Epidermal melanocyte (primary cell): ENCODE results near the gene COG2.
A peak's percentile ranks its signal among the peaks of the same experiment; 100 is the strongest.
"Not testable (repeated sequence)": the region's sequence is repeated elsewhere in the genome, so short reads cannot be mapped to it uniquely, and the experiment has no call there.

Source experiments
- DNase-seq: peaks from one replicate; pipeline ENCODE4 v3.0.0; 2011; ENCODE audit warnings: low spot score; ENCODE audit not compliant: insufficient read length

Gene COG2

DNA sequence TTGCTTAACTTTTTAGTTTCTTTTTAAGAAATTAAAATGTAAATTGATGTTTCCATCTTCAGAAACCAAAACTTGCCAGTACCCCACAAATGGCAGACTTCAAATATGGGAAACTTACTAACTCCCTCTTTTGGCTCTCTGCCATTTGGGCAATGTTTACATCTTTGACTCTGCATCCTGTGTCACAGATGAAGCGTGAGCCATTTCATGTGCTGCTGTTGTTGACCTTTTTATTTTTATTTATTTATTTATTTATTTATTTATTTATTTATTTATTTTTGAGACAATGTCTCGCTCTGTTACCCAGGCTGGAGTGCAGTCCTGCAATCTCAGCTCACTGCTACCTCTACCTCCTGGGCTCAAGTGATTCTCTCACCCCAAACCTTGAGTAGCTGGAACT lies 16.0 kb upstream of the COG2 start:
- no peak for DNase-seq

DNA sequence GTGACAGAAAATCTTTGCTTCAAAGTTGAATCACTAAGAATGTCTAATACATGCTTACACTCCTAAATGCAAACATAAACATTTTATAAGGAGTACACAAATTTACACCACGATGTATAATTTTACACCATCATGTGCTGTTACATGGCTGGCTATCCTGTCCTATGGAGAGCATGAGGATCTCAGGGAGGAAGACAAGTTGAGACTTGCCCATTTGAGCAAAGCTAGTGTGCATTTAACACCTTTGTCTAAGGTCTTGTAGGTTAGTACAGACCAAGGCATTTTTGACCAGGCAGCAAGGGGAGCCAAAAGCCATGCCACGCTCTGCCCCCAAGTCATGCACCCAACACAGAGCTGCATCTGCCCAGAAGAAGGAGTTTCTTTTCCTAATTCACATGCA lies 14.5 kb upstream of the COG2 start:
- DNase-seq, result no peak

DNA sequence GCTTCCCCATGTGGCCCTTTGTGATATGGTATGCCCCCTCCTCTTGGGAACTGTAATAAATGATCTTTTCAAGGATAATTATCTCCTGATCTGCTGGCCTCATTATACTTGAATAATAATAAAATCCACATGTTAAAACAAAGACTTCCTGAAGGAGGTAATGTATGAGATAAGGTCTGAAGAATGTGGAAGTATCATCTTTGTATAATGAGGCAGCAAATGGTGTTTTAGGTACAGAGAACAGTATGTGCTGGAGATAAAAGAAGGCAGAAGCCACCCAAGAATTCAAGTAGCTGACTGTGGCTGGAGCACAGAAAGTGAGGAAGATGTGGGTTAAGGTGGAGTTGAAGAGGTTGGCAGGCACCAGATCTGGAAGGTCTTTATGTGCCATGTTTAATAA lies 12.8 kb upstream of the COG2 start:
- DNase-seq, result no peak

DNA sequence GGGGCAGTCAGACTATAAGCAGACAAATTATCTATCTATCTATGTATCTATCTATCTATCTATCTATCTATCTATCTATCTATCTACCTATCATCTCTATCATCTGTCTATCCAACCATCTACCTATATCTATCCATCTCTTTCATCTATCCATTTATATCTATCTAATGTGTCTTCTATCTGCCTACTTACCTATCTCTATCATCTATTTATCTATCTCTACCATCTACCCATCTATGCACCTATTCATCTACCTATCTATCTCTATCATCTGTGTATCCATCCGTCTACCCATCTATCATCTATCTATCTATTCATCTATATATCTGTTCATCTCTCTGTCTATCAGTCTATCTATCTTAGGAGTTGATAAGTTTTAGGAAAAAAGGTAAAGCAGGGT lies 10.8 kb upstream of the COG2 start:
- no peak for DNase-seq

DNA sequence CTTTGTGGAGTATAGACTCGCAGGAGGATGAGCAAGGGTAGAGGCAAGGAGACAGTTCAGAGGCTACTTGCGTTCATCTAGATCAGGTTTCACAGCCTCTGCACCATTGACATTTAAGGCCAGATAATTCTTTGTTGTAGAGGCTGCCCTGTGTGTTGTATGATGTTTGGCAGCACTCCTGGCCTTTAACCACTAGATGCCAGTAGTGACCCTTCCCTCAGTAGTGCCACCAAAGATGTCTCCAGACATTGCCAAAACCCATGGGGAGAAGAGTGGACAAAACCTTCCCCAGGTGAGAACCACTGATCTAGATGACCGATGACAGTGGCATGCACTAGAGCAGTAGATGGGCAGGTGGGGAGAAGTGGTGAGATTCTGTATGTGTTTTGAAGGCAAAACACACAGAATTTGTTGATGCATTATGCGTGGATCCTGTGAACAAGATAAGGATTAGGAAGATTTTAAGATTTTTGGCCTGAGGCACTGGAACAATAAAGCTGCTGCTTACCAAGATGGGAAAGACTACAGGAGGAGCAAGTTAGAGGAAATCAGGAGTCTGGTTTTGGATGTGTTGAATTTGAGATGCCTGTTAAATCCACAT lies 9.9 kb upstream of the COG2 start:
- DNase-seq, result peak; percentile 47

DNA sequence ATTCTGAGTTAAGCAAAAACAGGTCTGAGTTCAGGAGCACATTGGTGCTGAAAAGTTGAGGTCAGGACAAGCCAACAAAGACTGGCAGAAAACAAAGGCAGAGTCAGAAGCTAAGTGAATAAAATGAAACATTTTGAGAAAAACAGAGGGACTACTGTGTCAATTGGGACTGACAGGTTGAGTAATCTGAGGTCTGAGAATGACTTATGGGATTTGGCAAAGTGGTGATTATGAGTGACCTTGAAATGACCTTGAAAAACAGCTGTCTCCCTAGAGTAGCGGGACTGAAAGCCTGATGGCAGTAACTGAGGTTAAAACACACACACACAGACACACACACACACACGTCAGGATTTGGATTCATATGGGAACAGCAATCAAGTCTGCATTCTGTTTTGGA lies 8.8 kb upstream of the COG2 start:
- DNase-seq, result no peak

DNA sequence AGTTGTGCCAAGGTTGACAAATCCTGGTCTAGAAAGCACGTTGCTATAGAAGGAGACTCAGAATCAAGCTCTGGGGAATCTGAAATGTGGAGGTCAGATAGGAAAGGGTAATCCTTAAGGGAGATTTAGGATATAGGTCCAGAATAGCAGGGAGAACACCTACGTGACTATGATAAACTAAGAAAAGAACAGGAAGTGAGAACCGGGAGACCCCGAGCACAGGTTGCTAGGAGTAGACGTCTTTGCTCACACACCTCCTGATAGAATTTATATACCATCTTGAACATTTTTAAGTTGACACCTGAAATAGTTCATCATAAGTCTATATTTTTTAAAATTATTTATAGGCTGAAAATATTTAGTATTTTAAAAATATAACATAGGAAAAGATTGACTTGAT lies 7.9 kb upstream of the COG2 start:
- no peak for DNase-seq

DNA sequence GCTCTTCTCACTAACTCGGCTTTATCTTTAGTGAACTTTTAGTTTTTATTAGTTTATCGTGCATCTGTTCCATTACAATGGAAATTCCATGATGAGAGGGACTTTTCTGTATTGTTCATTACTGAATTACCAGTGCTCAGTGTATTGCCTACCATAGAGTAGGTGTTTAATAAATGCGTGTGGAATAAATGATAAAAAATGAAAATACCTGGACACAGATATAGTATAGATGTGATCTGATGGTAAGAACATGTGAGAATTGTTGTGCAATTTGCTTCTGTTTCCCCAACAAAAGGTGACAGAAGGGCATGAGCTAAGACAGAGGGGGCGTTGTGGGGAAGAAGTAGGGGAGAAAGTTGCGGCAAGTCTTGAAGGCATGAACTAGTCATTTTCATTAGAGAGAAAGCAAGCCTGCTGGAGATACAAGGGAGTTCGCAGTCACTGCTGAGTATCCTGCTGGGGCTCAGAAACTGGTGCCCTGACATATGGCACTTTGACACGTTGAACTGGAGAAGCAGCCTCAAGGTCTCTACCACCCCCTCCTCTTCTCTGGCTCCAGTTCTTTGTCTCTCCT lies 5.6 kb upstream of the COG2 start:
- no peak for DNase-seq

DNA sequence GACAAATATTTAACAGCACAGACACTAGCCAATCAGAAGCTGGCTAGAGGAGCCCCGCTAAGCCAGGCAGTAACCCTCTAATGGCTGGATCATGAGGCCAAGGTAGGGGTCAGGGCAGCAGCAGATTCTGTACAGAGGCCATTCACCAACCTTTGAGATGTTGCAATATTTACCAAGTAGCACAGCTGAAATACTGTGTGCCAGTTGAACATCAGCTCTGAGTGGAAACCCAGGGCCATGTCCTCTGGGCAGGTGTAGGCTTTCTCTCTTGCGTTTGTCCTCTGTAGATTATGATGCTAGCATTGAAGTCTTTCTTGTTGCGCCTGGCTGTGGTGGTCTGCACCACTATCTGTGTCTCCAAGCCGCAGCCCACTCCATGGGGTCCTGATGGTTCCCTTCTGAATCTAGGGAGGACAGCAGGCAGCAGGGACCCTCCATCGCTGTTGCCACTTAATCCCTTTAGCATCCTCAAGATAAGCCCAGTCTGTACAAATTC lies 2.5 kb upstream of the COG2 start:
- no peak for DNase-seq

DNA sequence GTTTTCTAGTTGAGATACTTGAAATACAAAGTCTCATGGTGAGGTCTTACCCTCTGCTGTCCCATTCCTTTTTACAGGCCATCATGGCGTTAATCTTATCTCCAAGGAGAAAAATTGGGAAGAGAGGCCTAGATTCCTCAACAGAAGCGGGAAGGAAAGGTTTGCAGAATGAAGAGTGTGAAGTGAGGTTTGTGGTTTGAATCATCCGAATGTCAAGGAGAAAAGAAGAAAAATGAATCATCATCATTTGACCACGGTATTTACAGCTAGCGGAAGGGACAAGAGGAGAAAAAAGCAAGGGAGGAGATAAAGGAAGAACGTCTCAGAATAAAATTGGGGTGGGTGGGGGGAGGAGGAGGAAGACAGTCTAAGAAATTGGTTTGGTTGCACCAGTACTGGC lies 935 bp upstream of the COG2 start:
- no peak for DNase-seq

DNA sequence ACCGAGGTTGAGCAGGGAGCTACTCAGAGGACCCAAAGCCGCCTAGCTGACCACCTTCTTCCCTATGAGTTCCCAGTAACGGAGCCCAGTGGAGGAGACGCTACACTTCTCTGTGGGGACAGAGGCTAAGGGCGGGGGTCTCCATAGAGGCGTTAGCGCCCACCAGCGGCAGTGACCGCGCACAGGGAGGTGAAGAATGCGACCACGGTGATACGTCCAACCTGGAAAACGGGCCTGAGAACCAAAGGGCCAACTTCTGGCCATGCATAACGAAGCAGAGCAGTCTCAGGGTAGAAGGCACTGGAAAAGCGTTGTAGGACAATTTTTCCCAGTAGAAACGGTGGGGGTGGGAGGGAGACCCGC lies 400 bp upstream of the COG2 start:
- DNase-seq, result no peak

DNA sequence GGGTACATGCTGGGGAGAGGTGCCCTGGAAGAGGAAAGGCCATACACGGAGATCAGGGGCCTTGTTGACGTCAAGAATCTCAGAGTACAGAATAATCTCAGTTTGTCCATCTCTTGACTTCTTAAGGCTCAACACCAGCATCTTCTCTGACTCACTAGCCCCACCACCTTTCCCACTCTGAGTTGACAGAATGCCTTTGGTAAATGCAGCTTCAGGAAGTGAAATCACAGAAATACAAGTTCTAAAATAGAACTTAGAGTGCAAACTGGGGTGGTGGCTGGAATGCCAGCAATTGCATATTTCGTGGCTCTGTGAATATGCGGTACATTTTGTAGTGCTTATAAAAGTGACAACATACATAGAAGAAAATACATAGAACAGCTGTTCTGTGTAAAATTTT lies 1.6 kb downstream of the COG2 start:
- DNase-seq, result no peak

DNA sequence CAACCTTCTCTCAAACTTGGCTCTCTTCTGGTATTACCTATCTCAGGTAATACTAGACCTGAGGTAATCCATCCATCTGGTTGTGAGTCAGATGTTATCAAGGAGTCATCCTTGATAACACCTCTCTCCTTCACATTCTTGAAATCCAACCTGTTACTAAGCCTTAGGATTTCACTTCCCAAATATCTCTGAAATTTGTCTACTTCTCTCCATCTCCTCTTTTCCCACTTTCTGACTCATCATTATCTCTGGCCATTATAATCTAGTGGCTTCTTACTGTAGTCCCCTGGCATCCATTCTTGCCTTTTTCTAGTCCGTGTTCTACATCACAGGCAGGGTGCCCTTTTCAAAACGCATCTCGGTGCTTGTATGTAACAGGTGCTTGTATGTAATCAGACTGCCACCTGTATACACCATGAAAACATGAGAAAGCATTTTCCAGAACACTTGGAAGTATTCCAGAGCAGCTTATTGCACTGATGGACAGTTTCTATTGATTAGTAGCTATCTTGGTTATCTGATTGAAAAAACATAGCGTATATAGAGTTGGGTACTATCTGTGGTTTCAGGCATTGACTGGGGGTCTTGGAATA lies 4.5 kb downstream of the COG2 start:
- DNase-seq, result no peak

DNA sequence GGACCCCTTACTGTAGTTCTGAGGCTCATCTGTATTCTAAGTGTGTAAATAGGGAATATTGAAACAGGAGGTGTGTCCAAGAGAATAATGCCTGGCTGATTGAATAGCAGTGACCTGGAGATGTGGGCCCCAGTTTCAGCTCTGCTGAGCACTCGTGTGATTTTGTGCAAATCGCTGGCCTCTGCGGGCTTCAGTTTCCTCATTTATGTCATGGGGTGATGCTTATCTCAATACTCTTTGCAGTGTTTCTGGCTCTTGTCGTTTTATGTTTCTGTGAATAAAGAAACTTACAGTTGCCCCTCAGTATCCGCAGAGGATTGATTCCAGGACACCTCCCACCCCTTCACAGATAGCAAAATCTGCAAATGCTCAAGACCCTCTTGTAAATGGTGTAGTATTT lies 5.0 kb downstream of the COG2 start:
- no peak for DNase-seq

DNA sequence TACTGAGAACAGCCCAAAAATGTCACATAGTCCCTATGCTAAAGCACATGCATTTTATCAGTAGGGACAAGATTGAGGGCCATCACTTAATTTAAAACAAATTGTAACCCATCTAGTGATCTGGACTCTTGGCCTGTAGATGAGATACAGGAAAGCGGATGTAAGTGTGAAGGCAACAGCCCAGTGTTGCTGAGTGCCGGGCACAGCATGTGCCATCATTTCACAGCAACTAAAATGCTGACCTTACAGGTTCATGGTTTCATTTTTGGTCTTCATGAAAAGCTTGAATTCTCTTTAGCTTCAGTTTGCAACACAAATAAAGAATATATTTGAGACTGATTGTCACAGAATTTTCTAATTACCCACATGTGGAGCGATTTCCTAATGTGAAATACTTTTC lies 5.8 kb downstream of the COG2 start:
- no peak for DNase-seq

DNA sequence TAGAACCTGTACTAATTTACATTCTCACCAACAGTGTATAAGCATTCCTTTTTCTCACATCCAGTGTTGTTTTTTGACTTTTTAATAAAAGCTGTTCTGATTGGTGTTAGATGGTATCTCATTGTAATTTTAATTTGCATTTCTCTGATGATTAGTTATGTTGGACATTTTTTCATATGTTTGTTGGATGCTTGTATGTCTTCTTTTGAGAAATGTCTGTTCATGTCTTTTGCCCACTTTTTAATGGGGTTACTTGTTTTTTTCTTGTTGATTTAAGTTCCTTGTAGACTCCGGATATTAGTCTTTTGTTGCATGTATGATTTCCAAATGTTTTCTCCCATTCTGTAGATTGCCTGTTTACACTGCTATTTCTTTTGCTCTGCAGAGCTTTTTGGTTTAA lies 8.0 kb downstream of the COG2 start:
- DNase-seq, result no peak

DNA sequence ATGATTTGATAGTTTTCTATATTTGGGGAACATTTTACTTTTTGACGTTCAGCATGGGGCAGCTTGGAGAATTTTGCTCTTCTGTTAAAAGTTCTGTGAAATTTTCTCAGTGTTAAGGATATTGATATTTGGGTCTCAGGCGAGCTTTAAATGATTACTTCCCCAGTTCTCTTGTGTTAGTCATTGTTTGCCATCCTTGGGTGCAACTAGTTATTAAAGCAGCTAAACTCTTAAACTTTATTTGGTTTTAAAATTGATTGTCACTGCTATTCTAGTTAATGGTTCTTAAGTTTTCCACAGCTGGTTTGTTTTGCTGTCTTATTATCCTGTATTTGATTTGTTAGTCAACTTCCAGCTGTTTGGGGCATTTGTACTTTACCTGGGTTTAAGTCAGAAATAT lies 9.0 kb downstream of the COG2 start:
- no peak for DNase-seq

DNA sequence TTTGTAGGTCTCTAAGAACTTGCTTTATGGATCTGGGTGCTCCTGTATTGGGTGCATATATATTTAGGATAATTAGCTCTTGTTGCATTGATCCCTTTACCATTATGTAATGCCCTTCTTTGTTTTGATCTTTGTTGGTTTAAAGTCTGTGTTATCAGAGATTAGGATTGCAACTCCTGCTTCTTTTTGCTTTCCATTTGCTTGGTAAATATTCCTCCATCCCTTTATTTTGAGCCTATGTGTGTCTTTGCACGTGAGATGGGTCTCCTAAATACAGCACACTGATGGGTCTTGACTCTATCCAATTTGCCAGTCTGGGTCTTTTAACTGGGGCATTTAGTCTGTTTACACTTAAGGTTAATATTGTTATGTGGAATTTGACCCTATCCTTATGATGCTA lies 14.4 kb downstream of the COG2 start:
- not testable (repeated sequence) for DNase-seq

DNA sequence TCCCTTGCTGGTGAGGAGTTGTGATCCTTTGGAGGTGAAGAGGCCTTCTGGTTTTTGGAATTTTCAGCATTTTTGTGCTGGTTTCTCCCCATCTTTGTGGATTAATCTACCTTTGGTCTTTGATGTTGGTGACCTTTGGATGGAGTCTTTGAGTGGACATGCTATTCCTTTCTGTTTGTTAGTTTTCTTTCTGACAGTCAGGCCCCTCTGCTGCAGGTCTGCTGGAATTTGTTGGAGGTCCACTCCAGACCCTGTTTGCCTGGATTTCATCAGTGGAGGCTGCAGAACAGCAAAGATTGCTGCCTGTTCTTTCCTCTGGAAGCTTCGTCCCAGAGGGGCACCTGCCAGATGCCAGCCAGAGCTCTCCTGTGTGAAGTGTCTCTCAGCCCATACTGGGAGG lies 15.8 kb downstream of the COG2 start:
- not testable (repeated sequence) for DNase-seq

DNA sequence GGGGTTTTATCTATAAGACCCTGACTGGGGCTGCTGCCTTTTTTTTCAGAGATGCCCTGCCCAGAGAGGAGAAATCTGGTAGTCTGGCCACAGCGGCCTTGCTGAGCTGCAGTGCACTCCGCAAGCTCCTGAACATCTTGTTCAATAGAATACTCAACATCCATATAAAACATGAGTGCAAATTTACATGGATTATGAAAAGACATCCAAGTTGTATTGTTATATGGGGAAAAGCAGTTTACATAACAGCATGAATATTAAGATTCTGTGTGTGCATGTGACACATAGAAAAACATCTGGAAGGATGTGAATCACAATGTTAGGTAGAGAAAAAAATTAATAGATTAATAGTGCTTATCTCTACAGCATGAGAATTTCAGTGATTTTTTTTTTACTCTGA lies 16.4 kb downstream of the COG2 start:
- no peak for DNase-seq

DNA sequence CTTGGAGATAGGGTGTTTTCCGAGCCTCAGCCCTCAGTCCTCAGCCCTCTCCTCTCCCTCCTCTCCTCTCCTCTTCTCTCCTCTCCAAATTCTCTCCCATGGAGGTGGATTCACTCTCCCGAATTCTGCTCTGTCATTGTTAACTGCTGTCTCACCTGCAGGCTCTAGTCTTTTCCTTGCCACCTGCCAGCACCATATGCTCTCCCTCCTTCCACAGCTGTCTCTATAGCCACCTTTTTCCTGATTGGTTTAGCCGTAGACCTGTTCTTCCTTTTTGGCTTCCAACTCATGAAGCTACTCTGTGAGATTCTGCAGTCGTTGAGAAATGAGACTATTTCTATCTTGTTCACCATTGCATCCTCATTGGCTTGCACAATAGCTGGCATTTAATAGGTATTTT lies 19.7 kb downstream of the COG2 start:
- no peak for DNase-seq

DNA sequence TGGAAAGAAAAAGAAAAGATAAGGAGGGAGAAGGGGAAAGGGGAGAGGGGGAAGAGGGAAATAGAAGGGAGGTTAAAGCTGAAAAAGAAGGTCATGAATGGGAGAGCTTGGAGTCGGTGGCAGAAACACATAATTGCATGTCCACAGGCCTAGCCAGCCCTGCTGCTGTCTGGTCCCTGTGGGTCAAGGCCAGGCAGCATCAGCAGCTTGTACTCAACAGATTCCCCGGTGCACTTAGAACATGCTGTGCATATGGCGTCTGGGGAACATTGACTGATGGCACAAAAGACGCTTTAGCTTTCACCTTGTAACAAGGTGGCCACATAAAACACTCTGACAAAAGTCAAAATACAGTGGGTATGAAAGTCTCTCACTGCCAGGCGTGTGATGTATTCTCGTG lies 25.9 kb downstream of the COG2 start:
- no peak for DNase-seq

DNA sequence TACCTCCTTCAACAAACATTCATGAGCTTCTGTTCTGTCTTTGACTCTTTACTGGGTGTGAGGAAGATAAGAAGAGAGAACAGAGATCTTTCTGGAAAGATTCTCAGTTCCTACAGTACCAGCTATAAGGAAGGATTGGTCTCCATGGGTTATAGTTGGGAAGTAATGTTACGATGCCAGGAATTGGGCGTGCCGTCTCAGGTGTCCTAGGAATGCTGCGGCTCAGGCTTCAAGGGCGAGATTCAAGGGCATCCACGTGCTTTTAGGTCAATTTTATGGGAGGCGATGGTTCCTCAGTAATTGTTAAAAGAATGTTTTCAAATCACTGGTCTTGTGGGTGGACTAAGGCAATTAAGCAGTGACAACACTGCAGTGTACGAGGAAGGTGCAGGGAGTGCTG lies 27.3 kb downstream of the COG2 start:
- no peak for DNase-seq
